ENCODE results near the gene SUGCT. TPM values are rescaled to one million over a fixed set of nuclear protein-coding genes. Genes with fewer than 3 reads are reported as not detected.

The SUGCT gene
- total RNA-seq, 1 experiment from 2014 or later = 6.6 TPM

GRCh38 chr7:40468891-40469864 is 334.4 kb downstream of the SUGCT start:
- peak; percentile 55 for DNase-seq (ENCODE audit: low read depth)

DNA sequence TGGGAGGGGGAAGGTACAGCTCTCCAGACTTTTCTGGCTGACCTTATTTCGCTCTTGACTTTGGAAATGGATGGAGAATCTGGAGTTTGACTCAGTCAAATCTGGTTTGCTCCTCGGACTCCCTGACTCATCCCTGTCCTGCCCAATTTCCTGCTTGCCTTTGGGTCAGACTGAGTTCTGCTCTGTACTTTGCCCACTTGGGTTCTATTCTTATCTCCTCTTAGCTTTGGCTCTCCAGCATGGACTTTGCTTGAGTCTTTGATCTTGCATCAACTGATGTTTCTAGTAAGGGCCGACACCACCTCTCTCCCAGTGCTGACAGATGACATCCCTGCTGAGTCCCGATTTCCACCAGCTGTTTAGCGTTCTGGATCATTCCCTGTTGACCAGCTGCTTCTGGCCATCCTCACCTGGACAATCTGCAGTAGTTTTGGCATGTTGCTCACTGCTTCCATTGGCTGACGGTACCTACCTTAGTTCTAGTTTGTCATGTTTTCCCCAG is 335.3 kb downstream of the SUGCT start:
- DNase-seq (ENCODE audit: low read depth) = peak; percentile 18

- DNase-seq (ENCODE audit: low read depth) = no peak
Observed at GRCh38 chr7:40470817-40471216, 336.0 kb downstream of the SUGCT start.

GRCh38 chr7:40471891-40472290 is 337.1 kb downstream of the SUGCT start:
- no peak for DNase-seq (ENCODE audit: low read depth)

DNA sequence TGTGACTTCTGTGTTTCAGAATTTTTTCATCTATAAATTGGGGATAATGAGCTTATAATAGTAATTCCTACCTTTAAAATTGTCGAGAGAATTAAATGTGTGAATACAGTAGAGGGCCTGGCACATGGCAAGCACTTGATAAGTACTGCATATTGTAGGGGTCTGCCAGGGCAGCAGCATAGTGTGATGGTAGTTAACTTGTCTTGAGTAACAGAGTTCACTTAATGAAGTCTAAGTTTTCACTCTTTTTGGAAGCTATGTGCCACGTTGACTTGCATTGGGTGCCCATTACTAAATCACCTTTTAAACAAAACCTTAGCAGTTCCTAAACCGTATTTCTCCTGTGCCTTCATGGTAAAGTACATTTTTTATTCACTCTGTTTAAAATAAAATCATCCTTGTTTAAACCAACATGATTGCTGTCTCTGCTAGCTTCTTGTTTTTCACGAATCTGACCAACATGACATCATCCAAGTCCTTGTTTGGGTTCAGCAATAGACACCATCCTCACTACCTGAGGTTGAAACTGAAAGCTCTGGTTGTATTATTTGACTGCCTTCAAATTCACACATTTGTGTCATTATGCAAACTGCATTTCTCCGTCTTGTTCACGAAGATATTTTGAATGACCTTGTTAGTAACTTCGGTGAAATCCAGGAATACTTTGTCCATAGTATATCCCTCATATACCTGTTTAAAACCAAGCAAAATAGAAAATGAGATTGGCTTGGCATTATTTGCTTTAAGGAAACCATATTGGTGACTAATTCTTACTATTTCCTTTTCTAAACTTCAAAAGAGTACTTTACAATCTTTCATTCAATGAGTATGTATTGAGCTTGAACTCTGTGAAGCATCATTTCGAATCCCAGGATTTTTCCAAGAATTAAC is 340.2 kb downstream of the SUGCT start:
- no peak for DNase-seq (ENCODE audit: low read depth)

- DNase-seq (ENCODE audit: low read depth) = no peak
Observed at GRCh38 chr7:40475681-40475982, 340.8 kb downstream of the SUGCT start.

- no peak for DNase-seq (ENCODE audit: low read depth)
Observed at GRCh38 chr7:40477094-40477493, 342.3 kb downstream of the SUGCT start.

DNA sequence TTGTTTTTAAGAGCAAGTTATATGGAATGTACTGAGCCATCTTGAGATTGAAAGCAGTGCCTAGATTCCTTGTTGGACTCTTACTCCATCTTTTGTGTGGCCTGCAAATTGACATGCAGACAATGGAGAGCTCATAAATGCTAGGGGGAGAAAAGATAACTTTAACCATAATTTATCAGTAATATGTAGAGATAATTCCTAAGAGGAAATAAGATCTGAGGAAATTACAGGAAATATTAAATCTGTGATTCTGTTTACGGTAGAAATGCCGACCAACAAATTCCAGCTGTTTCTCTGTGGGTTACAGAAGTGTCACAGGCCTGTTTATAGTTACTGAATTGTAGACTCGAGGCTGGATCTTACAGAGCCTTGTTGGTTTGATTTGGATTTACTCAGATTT is 348.0 kb downstream of the SUGCT start:
- no peak for DNase-seq (ENCODE audit: low read depth)

DNA sequence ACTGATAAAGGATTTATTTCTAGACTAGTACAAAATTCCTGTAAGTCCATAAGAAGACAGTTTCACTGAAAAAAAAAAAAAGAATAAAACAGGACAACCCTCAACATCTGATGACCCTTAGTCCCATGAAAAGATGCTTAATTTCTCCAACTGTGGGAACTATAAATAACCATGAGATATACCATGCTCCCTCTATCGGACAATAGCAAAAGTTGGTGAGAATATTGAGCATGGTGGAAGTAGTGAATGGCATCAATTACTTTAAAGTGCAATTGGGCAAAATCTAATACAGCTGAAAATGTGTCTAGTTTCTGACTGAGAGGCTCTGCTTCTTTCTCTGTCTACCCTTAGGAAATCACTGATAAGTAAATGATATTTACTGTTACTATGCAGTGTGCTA is 348.8 kb downstream of the SUGCT start:
- no peak for DNase-seq (ENCODE audit: low read depth)

DNA sequence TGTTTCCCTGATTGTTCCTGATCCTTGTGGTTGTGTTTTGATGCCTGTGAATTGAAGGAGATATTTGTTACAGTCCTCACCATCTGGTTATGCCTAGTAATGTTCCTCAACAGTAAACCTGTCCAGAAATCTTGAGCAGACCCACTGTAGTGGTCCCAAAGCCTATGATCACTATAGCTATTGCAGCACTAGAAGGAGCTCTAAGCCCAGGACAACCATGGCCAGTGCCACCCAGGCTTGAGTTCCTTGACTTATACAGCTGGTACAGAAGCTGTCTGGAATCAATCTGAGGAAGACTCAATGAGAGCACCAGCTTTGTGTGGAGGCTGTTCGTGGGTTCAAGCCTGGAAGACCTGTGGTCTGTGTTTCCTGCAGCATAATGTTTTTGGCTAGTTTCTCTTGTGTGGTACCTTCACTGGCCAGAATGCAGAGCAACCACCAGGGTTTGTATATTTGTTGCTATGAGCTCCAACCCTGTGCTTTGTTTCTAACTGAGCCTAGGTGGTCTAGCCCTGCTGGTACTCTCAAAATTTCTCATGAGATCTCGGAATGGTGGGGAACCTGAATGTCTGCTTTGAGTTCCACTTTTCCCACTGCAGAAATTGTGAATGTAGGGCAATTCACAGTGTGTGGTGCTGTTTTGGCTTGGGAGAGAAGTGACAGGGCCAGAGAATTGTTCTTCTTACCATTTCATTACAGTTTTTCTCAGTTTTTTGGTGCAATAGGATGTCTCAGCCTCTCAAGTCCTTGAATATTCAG is 355.2 kb downstream of the SUGCT start:
- DNase-seq (ENCODE audit: low read depth) = no peak

DNA sequence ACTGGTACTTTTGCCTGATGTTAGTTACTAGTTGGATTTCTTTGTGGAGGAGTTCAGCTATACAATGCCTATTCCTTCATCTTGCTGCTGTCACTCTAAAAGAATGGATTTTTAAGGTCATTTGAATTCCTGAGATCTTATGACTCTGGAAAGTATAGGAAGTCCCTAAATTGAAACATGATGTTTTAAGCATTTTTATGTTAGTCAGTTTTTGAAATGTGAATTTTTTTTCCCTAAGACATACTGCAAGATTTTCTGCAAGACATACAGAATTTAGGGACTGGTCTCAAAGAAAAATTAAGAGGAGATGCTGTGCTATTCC is 355.8 kb downstream of the SUGCT start:
- DNase-seq (ENCODE audit: low read depth) = no peak

DNA sequence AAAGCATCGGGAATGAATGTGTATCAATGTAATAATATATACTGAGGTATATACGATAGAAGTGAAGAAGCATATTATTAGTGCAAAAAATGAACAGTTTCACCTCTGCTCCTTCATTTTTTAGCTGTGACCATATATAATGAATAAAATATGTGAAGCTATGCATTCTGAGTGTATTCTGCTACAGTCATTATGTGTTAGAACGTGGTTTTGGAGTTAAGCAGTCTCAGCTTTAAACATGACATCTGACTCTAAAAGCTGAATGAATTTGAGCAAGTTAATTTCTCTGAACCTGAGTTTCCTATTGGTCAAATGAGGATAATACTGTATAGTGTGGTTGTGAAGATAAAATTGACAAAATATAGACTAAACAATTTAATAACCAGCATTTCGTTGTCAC is 358.1 kb downstream of the SUGCT start:
- no peak for DNase-seq (ENCODE audit: low read depth)

- DNase-seq (ENCODE audit: low read depth) = no peak
Observed at GRCh38 chr7:40493609-40494051, 358.8 kb downstream of the SUGCT start.

- no peak for DNase-seq (ENCODE audit: low read depth)
Observed at GRCh38 chr7:40498924-40499510, 364.2 kb downstream of the SUGCT start.

DNA sequence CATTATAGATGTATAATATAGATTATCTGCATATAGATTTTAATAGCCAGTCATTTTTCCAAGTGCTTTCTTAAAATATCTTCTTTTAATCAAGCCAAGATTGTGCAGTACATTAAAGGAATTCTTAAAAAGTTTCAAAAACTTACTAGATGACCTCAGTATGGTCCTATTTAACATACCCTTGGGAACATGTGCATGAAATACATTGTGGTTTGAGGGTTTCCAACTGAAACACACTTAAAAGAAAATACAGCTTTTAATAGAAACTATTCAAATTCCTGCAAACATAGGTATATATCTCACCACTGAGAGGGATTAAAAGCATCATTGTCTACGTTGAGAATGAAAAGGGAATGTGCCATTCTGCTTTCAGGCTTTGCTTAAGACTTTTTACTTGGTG is 364.9 kb downstream of the SUGCT start:
- DNase-seq (ENCODE audit: low read depth) = no peak

DNA sequence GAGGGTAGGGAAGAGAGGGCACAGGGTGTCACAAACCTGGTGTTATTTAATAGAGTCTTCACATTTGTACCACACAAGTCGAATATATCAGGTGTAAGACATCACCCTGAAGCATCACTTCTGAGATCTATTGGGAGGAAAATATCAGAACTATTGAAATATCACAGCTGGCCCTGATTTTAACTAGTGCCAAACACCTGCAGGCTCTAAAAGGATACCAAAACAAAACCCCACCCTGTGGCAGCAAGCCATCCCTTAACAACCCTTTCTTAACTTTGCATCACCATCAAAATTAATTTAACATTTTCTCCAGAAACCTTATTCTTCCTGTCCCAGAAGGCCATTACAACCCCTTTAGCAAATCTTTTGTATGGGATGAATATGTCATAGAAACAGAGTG is 365.4 kb downstream of the SUGCT start:
- no peak for DNase-seq (ENCODE audit: low read depth)

GRCh38 chr7:40502359-40502758 is 367.6 kb downstream of the SUGCT start:
- DNase-seq (ENCODE audit: low read depth) = no peak

DNA sequence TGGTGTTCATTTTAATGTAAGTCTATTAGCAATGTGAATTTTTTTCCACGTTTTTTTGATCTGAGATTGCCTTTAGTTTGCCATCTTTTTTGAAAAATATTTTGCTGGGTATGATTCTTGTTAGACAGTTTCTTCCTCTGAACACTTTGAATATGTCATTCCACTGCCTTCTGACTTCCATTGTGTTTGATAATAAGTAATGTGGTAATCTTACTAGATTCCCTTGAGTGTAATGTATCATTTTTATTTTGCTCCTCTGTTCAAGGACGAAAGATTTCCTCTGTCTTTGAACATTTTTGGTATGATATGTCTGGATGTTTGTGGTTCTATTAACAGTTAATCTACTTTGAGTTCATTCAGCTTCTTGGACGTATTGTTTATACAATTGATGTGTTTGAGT is 371.4 kb downstream of the SUGCT start:
- no peak for DNase-seq (ENCODE audit: low read depth)

GRCh38 chr7:40507166-40507565 is 372.4 kb downstream of the SUGCT start:
- peak; percentile 31 for DNase-seq (ENCODE audit: low read depth)

DNA sequence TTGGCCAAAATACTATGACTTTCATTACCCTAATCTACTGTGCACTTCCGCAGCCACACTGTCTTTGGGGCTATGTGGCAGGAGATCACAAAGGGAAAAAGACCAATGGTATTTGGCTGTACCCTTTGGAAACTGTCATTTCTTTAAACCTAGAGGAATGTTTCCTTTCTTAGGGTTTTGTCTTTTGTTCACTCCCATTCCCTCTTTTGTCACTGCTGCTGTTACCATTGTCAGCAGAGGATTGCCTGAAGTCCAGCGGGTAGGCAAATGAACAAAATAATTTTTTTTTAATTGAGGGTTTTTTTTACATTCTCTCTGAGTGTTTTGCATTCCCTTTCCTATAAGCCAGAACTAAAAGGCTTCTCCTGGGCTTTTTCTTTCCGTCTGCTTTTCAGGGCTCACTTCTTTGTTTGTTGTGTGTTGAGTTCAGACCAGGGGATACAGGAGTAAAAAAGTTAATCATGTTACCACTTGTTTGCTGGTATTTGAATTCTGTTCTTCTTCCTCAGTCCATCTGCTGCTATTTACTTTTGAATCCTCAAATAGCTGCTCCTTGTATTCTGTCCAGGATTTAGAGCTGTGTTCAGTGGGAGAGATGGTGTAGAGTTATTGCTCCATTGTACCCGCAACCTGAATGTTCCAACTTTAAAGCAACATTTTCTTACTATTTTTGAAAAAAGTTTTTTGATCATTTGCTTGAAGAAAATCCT is 374.6 kb downstream of the SUGCT start:
- DNase-seq (ENCODE audit: low read depth) = no peak
